ENCODE results near the gene P2RX5.

P2RX5 gene

GRCh38 chr17:3645310-3645709 lies 50.6 kb downstream of the P2RX5 start:
- H3K27me3 ChIP-seq (ENCODE audit: insufficient read depth, low read length, poor library complexity, severe bottlenecking) = no peaks in the 10 kb centered on the region
- H3K9me3 ChIP-seq (ENCODE audit: insufficient read depth, low read depth, low read length) = no peaks in the 10 kb centered on the region
- no peak overlapping the region for H2AFZ ChIP-seq (ENCODE audit: low read length)
- no peaks in the 10 kb centered on the region for H3K9me2 ChIP-seq (replicated peaks; ENCODE audit: low read depth, low read length)
- peaks cover under 1% of the 10 kb centered on the region for H3K4me1 ChIP-seq (ENCODE audit: insufficient read depth, low read length, poor library complexity, severe bottlenecking)
- H3K9ac ChIP-seq (ENCODE audit: low read depth, low read length, poor library complexity, severe bottlenecking) = no peak overlapping the region
- H3K4me2 ChIP-seq (ENCODE audit: low read depth, low read length, poor library complexity, severe bottlenecking) = no peak overlapping the region
- no peak overlapping the region for H3K4me3 ChIP-seq (ENCODE audit: low read length, poor library complexity, severe bottlenecking)
- no peaks in the 10 kb centered on the region for H3K79me2 ChIP-seq (ENCODE audit: insufficient read depth, low read length)
- H3F3A ChIP-seq (ENCODE audit: low read depth) = no peaks in the 10 kb centered on the region
- TF ChIP-seq CTCF (conservative IDR thresholded peaks at IDR 0.05; ENCODE audit: low read length) = no peak
- TF ChIP-seq EZH2phosphoT487 (IDR thresholded peaks at IDR 0.05; ENCODE audit: borderline replicate concordance) = no peak
- H3K36me3 ChIP-seq (ENCODE audit: insufficient read depth, low read length) = no peaks in the 10 kb centered on the region
- no peaks in the 10 kb centered on the region for H4K20me1 ChIP-seq (ENCODE audit: insufficient read depth, low read length, poor library complexity, severe bottlenecking)

- Histone ChIP-seq H3K36me3 (ENCODE audit: insufficient read depth, low read length) (no peaks in the 10 kb centered on the region), H3K4me1 (ENCODE audit: insufficient read depth, low read length, poor library complexity, severe bottlenecking) (peaks cover 7% of the 10 kb centered on the region), H3K79me2 (ENCODE audit: insufficient read depth, low read length) (no peaks in the 10 kb centered on the region), H4K20me1 (ENCODE audit: insufficient read depth, low read length, poor library complexity, severe bottlenecking) (no peaks in the 10 kb centered on the region), H3K4me2 (ENCODE audit: low read depth, low read length, poor library complexity, severe bottlenecking) (no peak overlapping the region), H3F3A (ENCODE audit: low read depth) (no peaks in the 10 kb centered on the region), H3K9me3 (ENCODE audit: insufficient read depth, low read depth, low read length) (no peaks in the 10 kb centered on the region), H3K9me2 (replicated peaks; ENCODE audit: low read depth, low read length) (no peaks in the 10 kb centered on the region), H3K9ac (ENCODE audit: low read depth, low read length, poor library complexity, severe bottlenecking) (no peak overlapping the region), H3K4me3 (ENCODE audit: low read length, poor library complexity, severe bottlenecking) (no peak overlapping the region), H3K27me3 (ENCODE audit: insufficient read depth, low read length, poor library complexity, severe bottlenecking) (no peaks in the 10 kb centered on the region), H2AFZ (ENCODE audit: low read length) (no peak overlapping the region)
- no peak for TF ChIP-seq EZH2phosphoT487 (IDR thresholded peaks at IDR 0.05; ENCODE audit: borderline replicate concordance)
- no peak for TF ChIP-seq CTCF (conservative IDR thresholded peaks at IDR 0.05; ENCODE audit: low read length)
These were observed 52.0 kb downstream of the P2RX5 start for GRCh38 chr17:3643889-3644349.

- no peak overlapping the region for H3K4me3 ChIP-seq (ENCODE audit: low read length, poor library complexity, severe bottlenecking)
- peaks cover 8% of the 10 kb centered on the region for H3K4me1 ChIP-seq (ENCODE audit: insufficient read depth, low read length, poor library complexity, severe bottlenecking)
- no peaks in the 10 kb centered on the region for H3K27me3 ChIP-seq (ENCODE audit: insufficient read depth, low read length, poor library complexity, severe bottlenecking)
- H3K4me2 ChIP-seq (ENCODE audit: low read depth, low read length, poor library complexity, severe bottlenecking) = no peak overlapping the region
- no peaks in the 10 kb centered on the region for H4K20me1 ChIP-seq (ENCODE audit: insufficient read depth, low read length, poor library complexity, severe bottlenecking)
- no peaks in the 10 kb centered on the region for H3F3A ChIP-seq (ENCODE audit: low read depth)
- H3K9me3 ChIP-seq (ENCODE audit: insufficient read depth, low read depth, low read length) = no peaks in the 10 kb centered on the region
- no peak overlapping the region for H3K9ac ChIP-seq (ENCODE audit: low read depth, low read length, poor library complexity, severe bottlenecking)
- no peaks in the 10 kb centered on the region for H3K9me2 ChIP-seq (replicated peaks; ENCODE audit: low read depth, low read length)
- H2AFZ ChIP-seq (ENCODE audit: low read length) = no peak overlapping the region
- no peaks in the 10 kb centered on the region for H3K79me2 ChIP-seq (ENCODE audit: insufficient read depth, low read length)
- TF ChIP-seq CTCF (conservative IDR thresholded peaks at IDR 0.05; ENCODE audit: low read length) = no peak
- TF ChIP-seq EZH2phosphoT487 (IDR thresholded peaks at IDR 0.05; ENCODE audit: borderline replicate concordance) = no peak
- H3K36me3 ChIP-seq (ENCODE audit: insufficient read depth, low read length) = no peaks in the 10 kb centered on the region
These were observed 54.1 kb downstream of the P2RX5 start for GRCh38 chr17:3641717-3642486.

All from Loucy (cell line).